Glutamatergic neuron (in vitro differentiated cells): ENCODE results near the gene XRN1. TPM values are rescaled to one million over a fixed set of nuclear protein-coding genes. Genes with fewer than 3 reads are reported as not detected.
A peak's percentile ranks its signal among the peaks of the same experiment; 100 is the strongest.

ENCODE experiments used
- DNase-seq: peaks from one replicate; pipeline ENCODE4 v3.0.0; 2022
- H3K27ac Mint-ChIP-seq: one replicate; pipeline ENCODE4 v1.8.0; 2020; ENCODE audit warnings: mild to moderate bottlenecking, mixed read lengths, inconsistent platforms; ENCODE audit not compliant: unreplicated experiment
- H3K27me3 Mint-ChIP-seq: one replicate; pipeline ENCODE4 v1.8.0; 2020; ENCODE audit warnings: mild to moderate bottlenecking, moderate library complexity, mixed read lengths, inconsistent platforms; ENCODE audit not compliant: unreplicated experiment
- H3K36me3 Mint-ChIP-seq: one replicate; pipeline ENCODE4 v1.8.0; 2020; ENCODE audit warnings: mild to moderate bottlenecking, mixed read lengths, inconsistent platforms; ENCODE audit not compliant: unreplicated experiment
- H3K4me1 Mint-ChIP-seq: one replicate; pipeline ENCODE4 v1.8.0; 2020; ENCODE audit warnings: mild to moderate bottlenecking, low read depth, mixed read lengths, inconsistent platforms; ENCODE audit not compliant: unreplicated experiment
- H3K4me3 Mint-ChIP-seq: one replicate; pipeline ENCODE4 v1.8.0; 2020; ENCODE audit warnings: mild to moderate bottlenecking, mixed read lengths, inconsistent platforms; ENCODE audit not compliant: unreplicated experiment
- H3K9me3 Mint-ChIP-seq: one replicate; pipeline ENCODE4 v1.8.0; 2020; ENCODE audit warnings: mild to moderate bottlenecking, moderate library complexity, mixed read lengths, inconsistent platforms; ENCODE audit not compliant: unreplicated experiment
- CTCF ChIP-seq: fragments of 200-600 bp; sonication (generic); IDR thresholded peaks from one replicate; pipeline ENCODE4 v1.5.0; 2021; ENCODE audit not compliant: partially characterized antibody, unreplicated experiment
- total RNA-seq: library from RNA; stranded (reverse); fragmentation: NEBNext Ultra II Directional; extraction: Animal tissue kit (Norgen Biotek cat#: 25700); gene quantifications from one replicate; pipeline ENCODE4 v1.2.1, GENCODE V29; 2021; ENCODE audit not compliant: unreplicated experiment

The XRN1 gene
- total RNA-seq, 1 donor from 2014 or later: 46.1 TPM

GRCh38 chr3:142287866-142288638, 159.8 kb downstream of the XRN1 start:
- Mint-ChIP-seq H3K27ac (no peak overlapping the region), H3K36me3 (peaks cover 17% of the 10 kb centered on the region), H3K27me3 (no peaks in the 10 kb centered on the region), H3K9me3 (peaks cover 6% of the 10 kb centered on the region), H3K4me1 (no peaks in the 10 kb centered on the region), H3K4me3 (no peak overlapping the region)
- TF ChIP-seq CTCF: no peak
- DNase-seq: no peak

GRCh38 chr3:142285083-142285517, 162.7 kb downstream of the XRN1 start:
- Mint-ChIP-seq H3K4me3 (no peak overlapping the region), H3K27ac (peak overlapping the region; percentile 70), H3K27me3 (no peaks in the 10 kb centered on the region), H3K36me3 (peaks cover 17% of the 10 kb centered on the region), H3K9me3 (peaks cover 5% of the 10 kb centered on the region), H3K4me1 (no peaks in the 10 kb centered on the region)
- DNase-seq: peak; percentile 18
- no peak for TF ChIP-seq CTCF

GRCh38 chr3:142282503-142282902, 165.3 kb downstream of the XRN1 start:
- H3K27ac Mint-ChIP-seq: no peak overlapping the region
- TF ChIP-seq CTCF: no peak
- no peaks in the 10 kb centered on the region for H3K4me1 Mint-ChIP-seq

GRCh38 chr3:142281474-142281873, 166.4 kb downstream of the XRN1 start:
- H3K27me3 Mint-ChIP-seq: no peaks in the 10 kb centered on the region
- no peak overlapping the region for H3K27ac Mint-ChIP-seq
- H3K36me3 Mint-ChIP-seq: peaks cover 5% of the 10 kb centered on the region
- peaks cover 1% of the 10 kb centered on the region for H3K9me3 Mint-ChIP-seq
- H3K4me1 Mint-ChIP-seq: no peaks in the 10 kb centered on the region
- H3K4me3 Mint-ChIP-seq: no peak overlapping the region
- DNase-seq: no peak
- no peak for TF ChIP-seq CTCF

More at GRCh38 chr3:142282503-142282902, 165.3 kb downstream of the XRN1 start:
- no peak for DNase-seq
- H3K9me3 Mint-ChIP-seq: peaks cover 2% of the 10 kb centered on the region
- H3K4me3 Mint-ChIP-seq: no peak overlapping the region
- H3K27me3 Mint-ChIP-seq: no peaks in the 10 kb centered on the region
- peaks cover 5% of the 10 kb centered on the region for H3K36me3 Mint-ChIP-seq

GRCh38 chr3:142279965-142280590, 167.8 kb downstream of the XRN1 start:
- no peaks in the 10 kb centered on the region for H3K27me3 Mint-ChIP-seq
- no peak overlapping the region for H3K4me3 Mint-ChIP-seq
- TF ChIP-seq CTCF: peak; percentile 55
- peak overlapping the region; percentile 52 for H3K27ac Mint-ChIP-seq
- peak; percentile 19 for DNase-seq
- H3K4me1 Mint-ChIP-seq: no peaks in the 10 kb centered on the region
- peaks cover 5% of the 10 kb centered on the region for H3K36me3 Mint-ChIP-seq
- H3K9me3 Mint-ChIP-seq: peaks cover under 1% of the 10 kb centered on the region
